Measurements from ENCODE around the gene ARL6IP5. TPM values are rescaled to one million over a fixed set of nuclear protein-coding genes. Genes with fewer than 3 reads are reported as not detected.

ARL6IP5 gene
- total RNA-seq, 1 donor from 2014 or later, result 68.5 TPM

- no peak for FAIRE-seq
These were observed 31.0 kb downstream of the ARL6IP5 start for GRCh38 chr3:69115731-69116130.

GRCh38 chr3:69116162-69116561 is 31.4 kb downstream of the ARL6IP5 start:
- no peak for DNase-seq (ENCODE audit: low spot score in 2 of 2)
- no peak for FAIRE-seq

More at GRCh38 chr3:69115731-69116130, 31.0 kb downstream of the ARL6IP5 start:
- DNase-seq (ENCODE audit: low spot score in 2 of 2), result no peak

GRCh38 chr3:69116897-69117296 is 32.2 kb downstream of the ARL6IP5 start:
- DNase-seq (ENCODE audit: low spot score in 2 of 2), result peak in 1 of 2 donors; percentile 9
- FAIRE-seq, result peak; percentile 62

GRCh38 chr3:69118555-69118954 is 33.8 kb downstream of the ARL6IP5 start:
- FAIRE-seq, result no peak

GRCh38 chr3:69119138-69119537 is 34.4 kb downstream of the ARL6IP5 start:
- DNase-seq (ENCODE audit: low spot score in 2 of 2) (no peak), FAIRE-seq (no peak)

More at GRCh38 chr3:69118555-69118954, 33.8 kb downstream of the ARL6IP5 start:
- no peak for DNase-seq (ENCODE audit: low spot score in 2 of 2)

DNA sequence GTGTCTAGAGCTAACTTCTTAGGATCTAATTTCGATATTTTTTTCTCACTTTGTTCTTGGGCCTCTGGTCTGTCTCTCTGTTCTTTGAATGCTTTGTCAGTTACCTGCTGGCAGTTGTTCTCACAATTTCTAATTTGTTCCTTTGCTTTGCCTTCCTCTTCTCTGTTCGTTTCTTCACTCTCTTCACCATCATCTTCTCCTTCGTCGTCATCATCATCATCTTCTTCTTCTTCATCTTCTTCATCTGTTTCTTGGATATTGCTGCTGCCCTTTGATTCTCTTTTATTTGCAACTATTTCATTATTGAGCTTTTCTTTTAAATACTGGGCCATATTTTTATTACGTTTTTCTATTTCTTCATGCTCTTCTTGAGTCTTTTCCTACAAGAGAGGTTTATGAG is 34.9 kb downstream of the ARL6IP5 start:
- FAIRE-seq (no peak), DNase-seq (ENCODE audit: low spot score in 2 of 2) (no peak)

GRCh38 chr3:69120879-69121464 is 36.2 kb downstream of the ARL6IP5 start:
- peak in 1 of 2 donors; percentile 25 for DNase-seq (ENCODE audit: low spot score in 2 of 2)
- FAIRE-seq, result peak; percentile 17

DNA sequence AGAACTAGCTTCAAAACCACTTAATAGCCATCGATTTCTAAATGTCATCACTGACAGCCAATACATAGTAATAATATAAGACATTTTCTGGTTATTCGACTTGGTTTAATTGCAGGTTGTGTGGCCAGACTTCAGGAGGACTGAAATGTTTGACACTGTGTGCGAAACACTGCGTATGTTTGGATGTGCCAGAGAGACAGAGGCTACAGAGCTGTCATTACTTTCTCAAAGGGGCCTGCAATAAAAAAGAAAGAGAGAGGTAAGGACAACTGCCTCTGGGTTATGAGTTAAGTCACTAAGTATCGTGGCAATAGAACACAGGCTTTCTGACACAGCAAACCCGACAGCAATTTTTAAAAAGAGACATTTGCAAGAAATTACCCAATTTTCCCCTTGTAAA is 36.8 kb downstream of the ARL6IP5 start:
- FAIRE-seq, result no peak
- DNase-seq (ENCODE audit: low spot score in 2 of 2), result no peak

GRCh38 chr3:69121950-69122349 is 37.2 kb downstream of the ARL6IP5 start:
- no peak for DNase-seq (ENCODE audit: low spot score in 2 of 2)
- FAIRE-seq, result no peak

DNA sequence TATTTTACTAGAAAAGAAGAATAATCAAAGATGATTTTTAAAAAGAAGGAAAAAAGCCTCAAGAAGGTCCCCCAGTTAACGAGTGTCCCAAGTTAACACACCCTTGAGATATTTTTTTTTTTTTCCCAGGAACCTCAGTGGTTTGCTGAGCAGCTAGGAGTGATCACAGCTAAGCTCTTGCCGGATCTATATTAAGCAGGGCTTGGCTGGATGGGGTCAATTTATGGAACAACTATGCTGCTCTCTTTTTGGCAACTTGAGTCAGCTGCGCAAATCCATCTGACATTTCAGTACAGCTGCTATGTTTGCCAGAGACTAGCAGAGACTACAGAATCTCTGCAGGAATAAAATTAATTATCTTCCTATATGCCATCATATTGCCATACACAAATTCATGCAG is 37.7 kb downstream of the ARL6IP5 start, which contains the start of gene LMOD3:
LMOD3 (minus strand) TSS at position 193 of the 400 bp plus-strand sequence. CDS start 209 bp downstream, outside the sequence.
- no peak for DNase-seq (ENCODE audit: low spot score in 2 of 2)
- no peak for FAIRE-seq

DNA sequence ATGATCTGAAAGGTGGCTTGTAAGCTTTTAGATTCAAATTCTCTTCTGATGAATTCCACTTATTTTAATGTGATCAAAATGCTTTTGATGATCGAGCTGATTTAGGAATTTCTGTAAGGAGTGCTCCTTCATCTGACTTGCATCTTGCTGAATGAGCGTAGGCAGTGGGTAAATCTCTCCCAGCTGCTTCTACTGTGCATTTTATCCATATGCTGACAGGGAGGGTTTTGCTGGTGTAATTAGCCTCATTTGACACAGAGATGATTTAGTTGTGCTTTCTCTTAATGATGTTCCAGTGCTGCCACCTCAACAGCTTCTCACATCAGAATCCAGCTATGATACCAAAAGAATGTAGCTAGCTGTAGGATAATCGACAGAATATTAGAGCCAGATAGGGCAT is 41.5 kb downstream of the ARL6IP5 start:
- no peak for FAIRE-seq
- no peak for DNase-seq (ENCODE audit: low spot score in 2 of 2)

DNA sequence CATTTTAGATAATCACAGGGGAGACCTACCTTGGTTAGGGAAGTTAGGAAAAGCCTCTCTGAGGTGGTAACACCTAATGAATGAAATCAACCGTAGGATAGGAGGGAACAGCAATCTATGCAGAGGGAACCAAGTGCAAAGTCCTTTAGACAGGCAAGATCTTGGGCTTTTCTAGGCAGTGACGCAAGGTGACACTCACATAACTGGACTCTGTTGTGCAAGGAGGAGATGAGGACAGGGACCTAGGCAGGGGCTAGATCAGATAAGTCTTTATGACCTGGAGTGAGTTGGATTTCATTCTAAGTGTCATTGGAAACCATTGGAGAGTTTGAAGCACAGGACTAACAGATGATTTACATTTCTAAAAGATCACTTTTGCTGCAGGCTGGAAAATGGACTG is 42.3 kb downstream of the ARL6IP5 start:
- FAIRE-seq (no peak), DNase-seq (ENCODE audit: low spot score in 2 of 2) (no peak)

DNA sequence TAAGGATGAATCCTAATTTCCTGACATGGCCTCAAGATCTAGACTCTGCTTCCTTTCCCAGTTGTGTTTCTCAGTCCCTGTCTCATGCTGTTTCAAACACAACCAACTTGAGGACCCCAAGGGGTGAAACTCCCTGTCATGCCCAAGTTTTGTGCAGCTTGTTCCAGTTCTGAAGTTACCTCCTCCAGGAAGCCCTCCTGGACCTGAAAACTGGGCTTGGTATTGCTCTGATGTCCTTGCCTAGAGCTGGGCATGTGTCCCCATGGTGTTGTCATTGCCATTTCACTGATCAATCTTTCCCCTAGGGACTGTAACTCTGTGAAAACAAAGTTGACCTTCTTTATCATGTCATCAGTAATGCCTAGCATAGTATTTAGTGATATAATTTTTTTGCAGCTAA is 43.8 kb downstream of the ARL6IP5 start:
- DNase-seq (ENCODE audit: low spot score in 2 of 2) (no peak), FAIRE-seq (no peak)

GRCh38 chr3:69129531-69129930 is 44.8 kb downstream of the ARL6IP5 start:
- DNase-seq (ENCODE audit: low spot score in 2 of 2), result no peak
- FAIRE-seq, result no peak

GRCh38 chr3:69130689-69131088 is 46.0 kb downstream of the ARL6IP5 start:
- FAIRE-seq (no peak), DNase-seq (ENCODE audit: low spot score in 2 of 2) (no peak)

GRCh38 chr3:69137005-69137404 is 52.3 kb downstream of the ARL6IP5 start:
- FAIRE-seq, result no peak
- DNase-seq (ENCODE audit: low spot score in 2 of 2), result no peak

DNA sequence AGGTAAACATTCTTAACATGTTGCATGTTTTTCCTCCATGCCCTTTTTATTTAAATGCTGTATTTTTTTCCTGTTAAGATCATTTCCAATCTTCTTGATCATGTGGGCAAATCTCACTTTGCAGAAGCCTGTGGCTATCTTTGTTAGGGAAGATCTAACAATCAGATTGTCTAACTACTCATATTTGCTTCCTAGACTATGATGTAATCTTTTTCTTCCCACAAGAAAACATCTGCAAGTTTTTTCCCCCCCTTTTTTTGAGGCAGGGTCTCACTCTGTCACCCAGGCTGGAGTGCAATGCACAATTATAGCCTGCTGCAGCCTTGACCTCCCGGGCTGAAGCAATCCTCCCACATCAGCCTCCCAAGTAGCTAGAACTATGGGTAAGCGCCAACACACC is 52.7 kb downstream of the ARL6IP5 start:
- no peak for FAIRE-seq
- no peak for DNase-seq (ENCODE audit: low spot score in 2 of 2)

- FAIRE-seq (no peak), DNase-seq (ENCODE audit: low spot score in 2 of 2) (no peak)
These were observed 56.6 kb downstream of the ARL6IP5 start for GRCh38 chr3:69141313-69141712.

- FAIRE-seq (no peak), DNase-seq (ENCODE audit: low spot score in 2 of 2) (no peak)
These were observed 57.4 kb downstream of the ARL6IP5 start for GRCh38 chr3:69142090-69142489.

GRCh38 chr3:69142797-69143454 is 58.2 kb downstream of the ARL6IP5 start:
- DNase-seq (ENCODE audit: low spot score in 2 of 2) (no peak), FAIRE-seq (no peak)

- DNase-seq (ENCODE audit: low spot score in 2 of 2), result no peak
- no peak for FAIRE-seq
These were observed 58.9 kb downstream of the ARL6IP5 start for GRCh38 chr3:69143612-69144011.

GRCh38 chr3:69144631-69145245 is 60.0 kb downstream of the ARL6IP5 start:
- FAIRE-seq (no peak), DNase-seq (ENCODE audit: low spot score in 2 of 2) (no peak)

Data from frontal cortex (tissue), 4 donors.